ENCODE data around the gene RGS14.
A peak's percentile ranks its signal among the peaks of the same experiment; 100 is the strongest.

Gene RGS14

GRCh38 chr5:177357459-177358351, at the start of gene RGS14:
Gene RGS14, plus strand, starts transcription at chr5:177357924. Its CDS starts 101 bp downstream, at chr5:177358025.
- no peak for DNase-seq (ENCODE audit: low read depth)

- no peak for DNase-seq (ENCODE audit: low read depth)
These were observed 49.0 kb upstream of the RGS14 start for GRCh38 chr5:177308740-177309139.

GRCh38 chr5:177309351-177310191, 48.2 kb upstream of the RGS14 start:
- DNase-seq (ENCODE audit: low read depth): peak; percentile 40

GRCh38 chr5:177310332-177310731, 47.4 kb upstream of the RGS14 start:
- no peak for DNase-seq (ENCODE audit: low read depth)

- DNase-seq (ENCODE audit: low read depth): no peak
These were observed 46.9 kb upstream of the RGS14 start for GRCh38 chr5:177310757-177311391.

- DNase-seq (ENCODE audit: low read depth): no peak
These were observed 46.4 kb upstream of the RGS14 start for GRCh38 chr5:177311392-177311722.

- peak; percentile 87 for DNase-seq (ENCODE audit: low read depth)
These were observed 45.7 kb upstream of the RGS14 start, which contains the start of gene MXD3 for GRCh38 chr5:177311723-177312648. Gene MXD3, minus strand, starts transcription at chr5:177311898. Its CDS starts 68 bp downstream, at chr5:177311830.

GRCh38 chr5:177312649-177313181, 45.0 kb upstream of the RGS14 start:
- no peak for DNase-seq (ENCODE audit: low read depth)

- no peak for DNase-seq (ENCODE audit: low read depth)
These were observed 44.0 kb upstream of the RGS14 start for GRCh38 chr5:177313561-177314259.

- no peak for DNase-seq (ENCODE audit: low read depth)
These were observed 43.1 kb upstream of the RGS14 start for GRCh38 chr5:177314376-177315342.

- no peak for DNase-seq (ENCODE audit: low read depth)
These were observed 42.3 kb upstream of the RGS14 start for GRCh38 chr5:177315411-177315810.

GRCh38 chr5:177316005-177316404, 41.7 kb upstream of the RGS14 start:
- no peak for DNase-seq (ENCODE audit: low read depth)

GRCh38 chr5:177317959-177318377, 39.8 kb upstream of the RGS14 start:
- peak; percentile 58 for DNase-seq (ENCODE audit: low read depth)

GRCh38 chr5:177319913-177320588, 37.7 kb upstream of the RGS14 start:
- DNase-seq (ENCODE audit: low read depth): no peak

- no peak for DNase-seq (ENCODE audit: low read depth)
These were observed 36.8 kb upstream of the RGS14 start for GRCh38 chr5:177320879-177321278.

GRCh38 chr5:177325868-177326381, 31.8 kb upstream of the RGS14 start:
- no peak for DNase-seq (ENCODE audit: low read depth)

- no peak for DNase-seq (ENCODE audit: low read depth)
These were observed 29.9 kb upstream of the RGS14 start for GRCh38 chr5:177327539-177328522.
